ENCODE measurements around the gene MKI67.
A peak's percentile ranks its signal among the peaks of the same experiment; 100 is the strongest.
"Not testable (repeated sequence)": the region's sequence is repeated elsewhere in the genome, so short reads cannot be mapped to it uniquely, and the experiment has no call there.

Gene MKI67

DNA sequence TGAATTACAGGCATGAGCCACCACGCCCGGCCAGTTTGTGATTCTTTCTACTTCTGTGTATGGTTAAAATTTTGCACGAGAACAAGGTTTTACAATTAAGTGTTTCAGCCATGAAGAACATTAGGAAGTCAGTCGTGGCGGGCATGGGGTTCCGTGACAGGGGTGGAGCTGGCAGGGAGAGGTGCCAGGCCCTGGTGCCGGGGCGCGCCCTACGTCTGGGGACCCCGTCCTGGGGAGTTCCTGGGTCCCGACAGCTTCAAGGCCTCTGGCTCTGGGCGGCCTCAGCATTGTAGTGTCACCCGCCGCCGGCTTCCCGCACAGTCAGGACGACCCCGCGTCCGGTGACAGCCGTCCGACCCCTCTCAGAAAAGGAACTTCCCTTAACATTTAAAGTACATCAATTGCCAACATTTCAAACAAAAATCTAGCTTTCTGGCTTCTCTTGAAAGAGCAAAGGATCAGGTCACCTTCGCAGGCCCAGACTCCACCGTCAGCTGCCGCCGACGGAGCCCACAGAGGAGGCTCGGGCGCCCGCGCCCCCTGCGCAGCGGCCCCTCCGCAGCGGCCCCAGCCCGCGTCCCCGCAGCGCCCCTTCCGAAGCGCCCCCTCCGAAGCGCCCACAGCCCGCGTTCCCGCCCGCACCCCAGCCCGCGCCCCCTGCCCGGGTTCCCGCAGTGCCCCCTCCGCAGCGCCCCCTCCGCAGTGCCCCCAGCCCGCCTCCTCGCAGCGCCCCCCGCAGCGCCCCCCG lies 23.2 kb upstream of the MKI67 start:
- no peak for DNase-seq

DNA sequence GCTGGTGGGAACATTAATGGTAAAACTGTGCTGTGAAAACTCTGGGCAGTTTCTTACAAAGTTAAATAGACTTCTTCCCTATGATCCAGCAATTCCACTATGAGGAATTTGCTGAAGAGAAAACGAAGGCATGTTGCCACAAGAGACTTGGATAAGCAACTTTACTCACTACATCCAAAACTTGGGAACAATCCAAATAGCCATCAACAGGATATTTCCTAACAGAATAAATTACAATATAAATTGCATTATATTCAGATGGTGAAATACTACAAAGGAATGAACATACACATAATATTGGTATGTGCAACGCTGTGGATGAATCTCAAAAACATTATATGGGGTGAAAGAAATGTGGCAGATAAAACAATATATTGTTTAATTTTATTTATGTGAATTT lies 21.4 kb upstream of the MKI67 start:
- no peak for DNase-seq

DNA sequence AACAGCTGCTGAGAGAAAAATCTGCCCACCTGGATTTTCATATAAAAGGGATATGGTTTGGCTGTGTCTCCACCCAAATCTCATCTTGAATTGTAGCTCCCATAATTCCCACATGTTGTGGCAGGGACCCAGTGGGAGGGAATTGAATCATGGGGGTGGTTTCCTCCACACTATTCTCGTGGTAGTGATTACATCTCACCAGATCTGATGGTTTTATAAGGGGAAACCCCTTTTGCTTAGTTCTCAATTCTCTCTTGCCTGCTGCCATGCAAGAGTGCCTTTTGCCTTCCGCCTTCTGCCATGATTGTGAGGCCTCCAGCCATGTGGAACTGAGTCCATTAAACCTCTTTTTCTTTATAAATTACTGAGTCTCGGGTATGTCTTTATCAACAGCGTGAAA lies 20.8 kb upstream of the MKI67 start:
- no peak for DNase-seq

DNA sequence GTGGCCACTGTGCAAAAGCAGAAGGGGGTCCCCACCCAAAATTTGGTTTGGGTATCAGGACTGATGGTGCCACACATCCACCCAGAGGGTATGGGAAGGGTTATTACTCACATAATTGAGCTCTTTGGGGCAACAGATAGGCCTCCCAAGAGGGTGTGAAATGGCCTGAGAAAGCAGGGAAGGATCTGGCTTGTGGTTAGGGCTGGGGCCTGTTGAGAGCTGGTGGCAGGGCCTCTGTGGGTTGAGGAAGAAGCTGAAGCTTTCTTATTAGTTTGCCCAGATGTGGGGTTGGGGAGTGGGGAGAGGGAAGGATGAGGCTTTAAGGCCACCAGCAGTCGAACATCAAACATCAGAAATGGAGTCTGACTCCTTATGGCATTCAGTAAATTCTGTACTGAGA lies 18.3 kb upstream of the MKI67 start:
- DNase-seq: peak; percentile 87

DNA sequence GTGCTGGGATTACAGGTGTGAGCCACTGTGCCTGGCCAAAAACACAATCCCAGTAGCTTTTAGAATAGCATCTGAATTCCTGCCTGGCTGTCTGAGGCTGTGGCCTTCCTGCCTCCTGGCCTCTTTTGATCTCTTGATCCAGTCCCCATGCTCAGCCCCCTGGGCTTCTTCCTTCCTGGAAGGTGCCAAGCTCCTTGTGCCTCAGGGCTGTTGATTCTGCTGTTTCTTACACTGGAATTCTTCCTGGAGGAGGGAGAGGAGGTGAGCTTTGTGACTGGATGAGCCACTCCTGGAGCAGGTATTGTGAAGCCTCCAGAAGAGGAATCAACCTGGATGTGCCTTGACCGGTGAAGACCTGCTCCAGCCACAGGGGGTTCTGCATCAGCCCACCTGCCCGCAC lies 17.3 kb upstream of the MKI67 start:
- DNase-seq: no peak

DNA sequence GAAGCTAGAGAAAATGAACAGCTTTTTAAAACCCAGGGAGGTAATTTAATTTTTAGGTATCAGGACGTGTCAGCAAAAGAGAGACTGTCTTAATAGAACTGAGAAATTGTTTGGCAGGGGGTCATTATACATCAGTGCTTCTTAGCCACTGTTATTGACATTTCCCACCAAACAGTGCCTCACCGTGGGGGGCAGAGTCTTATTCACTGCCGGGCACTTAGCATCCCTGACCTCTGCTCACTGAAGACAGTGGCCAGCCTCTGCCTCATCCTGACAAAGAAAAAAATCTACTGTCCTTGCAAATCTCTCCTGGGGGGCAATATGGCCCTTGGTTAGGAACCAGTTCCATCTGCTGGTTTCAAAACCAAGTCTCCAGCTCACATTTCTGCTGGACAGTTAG lies 14.2 kb upstream of the MKI67 start:
- no peak for DNase-seq

DNA sequence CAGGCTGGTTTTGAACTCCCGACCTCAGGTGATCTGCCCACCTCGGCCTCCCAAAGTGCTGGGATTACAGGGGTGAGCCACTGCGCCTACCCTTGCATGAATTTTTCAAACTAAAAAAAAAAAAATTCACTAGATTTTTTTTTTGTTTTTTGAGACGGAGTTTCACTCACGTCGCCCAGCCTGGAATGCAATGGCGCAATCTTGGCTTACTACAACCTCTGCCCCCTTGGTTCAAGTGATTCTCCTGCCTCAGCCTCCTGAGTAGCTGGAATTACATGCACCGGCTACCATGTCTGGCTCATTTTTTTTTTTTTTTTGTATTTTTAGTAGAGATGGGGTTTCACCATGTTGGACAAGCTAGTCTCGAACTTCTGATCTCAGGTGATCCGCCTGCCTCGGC lies 12.2 kb upstream of the MKI67 start:
- DNase-seq: not testable (repeated sequence)

DNA sequence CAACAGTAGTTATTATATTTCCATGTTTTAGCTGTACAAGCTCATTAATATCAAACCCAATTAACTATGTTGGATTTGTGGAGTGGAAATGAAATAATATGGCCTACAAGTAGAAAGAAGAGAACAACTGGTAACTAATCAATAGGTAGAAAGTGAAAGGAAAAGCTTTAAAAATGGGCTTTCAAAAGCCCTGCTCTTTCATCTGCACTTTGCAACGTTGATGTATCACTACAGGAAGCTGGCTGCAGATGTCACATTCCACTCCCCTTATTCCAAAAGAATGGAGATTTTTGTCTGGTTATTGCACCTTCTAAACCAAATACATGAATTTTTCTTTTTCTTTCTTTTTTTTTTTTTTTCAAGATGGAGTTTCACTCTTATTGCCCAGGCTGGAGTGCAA lies 11.7 kb upstream of the MKI67 start:
- DNase-seq: no peak

DNA sequence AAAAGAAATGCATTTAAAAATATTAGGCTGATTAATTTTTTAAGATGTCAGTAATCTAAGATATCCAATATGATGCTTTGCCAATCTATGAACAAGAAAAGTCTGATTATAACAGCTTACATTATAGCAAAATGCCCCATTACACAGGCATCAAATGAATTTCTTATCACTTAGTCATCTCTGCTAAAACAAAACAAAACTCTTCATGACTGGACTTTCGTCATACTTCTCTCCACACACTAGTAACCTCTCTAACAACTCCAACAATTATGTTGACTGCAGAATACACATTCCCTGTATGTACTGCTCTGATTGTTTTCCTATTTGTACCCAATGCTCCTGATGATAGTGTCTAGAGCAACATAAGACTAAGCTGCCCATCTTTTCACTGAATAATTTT lies 3.8 kb upstream of the MKI67 start:
- peak; percentile 17 for DNase-seq

DNA sequence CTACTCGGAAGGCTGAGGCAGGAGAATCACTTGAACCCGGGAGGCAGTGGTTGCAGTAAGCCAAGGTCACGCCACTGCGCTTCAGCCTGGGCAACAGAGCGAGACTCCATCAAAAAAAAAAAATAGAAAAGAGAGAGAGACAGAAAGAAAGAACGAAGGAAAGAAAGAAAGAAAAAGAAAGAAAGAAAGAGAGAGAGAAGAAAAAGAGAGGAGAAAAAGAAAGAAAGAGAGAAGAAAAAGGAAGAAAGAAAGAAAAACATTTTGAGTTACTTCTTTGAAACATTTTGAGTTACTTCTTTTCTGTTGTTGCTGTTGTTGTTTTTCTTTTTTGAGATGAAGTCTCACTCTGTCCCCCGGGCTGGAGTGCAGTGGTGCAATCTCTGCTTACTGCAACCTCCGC lies 2.4 kb upstream of the MKI67 start:
- no peak for DNase-seq

DNA sequence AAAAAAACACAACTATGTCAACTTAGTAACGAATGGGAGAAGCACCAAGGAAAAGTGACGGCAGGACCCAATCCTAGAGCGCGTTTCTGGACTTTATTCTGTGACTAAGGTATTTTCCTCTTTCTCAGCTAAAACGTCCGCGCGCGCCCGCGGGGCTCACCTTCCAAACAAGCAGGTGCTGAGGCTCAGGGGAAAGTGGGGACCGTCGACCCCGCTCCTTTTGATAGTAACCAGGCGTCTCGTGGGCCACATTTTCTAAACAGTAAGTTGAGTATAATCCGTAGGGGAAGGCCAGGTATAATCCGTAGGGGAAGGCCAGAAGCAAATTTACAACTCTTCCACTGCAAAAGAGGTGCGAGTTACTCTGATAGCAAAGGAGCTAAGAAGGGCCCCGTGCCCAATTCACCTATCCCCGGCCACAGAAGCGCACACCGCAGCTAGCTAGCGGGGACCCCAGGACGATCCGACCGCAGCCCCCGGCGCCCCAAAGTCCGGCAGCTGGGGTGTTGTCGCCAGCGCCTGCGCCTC lies 743 bp downstream of the MKI67 start:
- DNase-seq: no peak

DNA sequence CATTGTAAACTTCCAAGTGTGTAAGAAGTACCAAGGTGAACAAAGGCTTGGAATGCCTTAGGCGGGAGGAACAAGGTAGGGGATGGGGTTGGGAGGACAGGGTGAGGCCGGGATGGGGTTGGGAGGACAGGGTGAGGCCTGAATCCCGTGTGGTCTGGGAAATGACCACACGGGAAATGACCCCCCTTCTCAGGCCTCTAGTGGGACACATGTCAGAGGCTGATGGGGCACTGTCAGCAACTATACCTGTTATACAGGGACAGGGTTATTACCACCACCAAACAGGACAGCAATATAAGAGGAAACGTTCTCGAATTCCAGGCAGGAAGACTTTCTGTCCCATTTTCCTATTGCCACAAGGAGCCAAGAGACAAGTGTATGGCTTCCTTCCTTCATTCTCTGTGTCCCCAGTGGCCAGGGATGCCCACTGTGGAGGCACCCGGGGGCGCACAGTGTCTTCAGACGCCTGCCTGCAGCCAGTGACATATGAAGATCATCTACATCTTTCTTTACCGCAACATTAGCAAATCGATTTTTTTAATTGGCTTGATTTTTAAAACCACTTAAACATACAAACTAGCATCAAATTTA lies 1.3 kb downstream of the MKI67 start:
- DNase-seq: no peak

DNA sequence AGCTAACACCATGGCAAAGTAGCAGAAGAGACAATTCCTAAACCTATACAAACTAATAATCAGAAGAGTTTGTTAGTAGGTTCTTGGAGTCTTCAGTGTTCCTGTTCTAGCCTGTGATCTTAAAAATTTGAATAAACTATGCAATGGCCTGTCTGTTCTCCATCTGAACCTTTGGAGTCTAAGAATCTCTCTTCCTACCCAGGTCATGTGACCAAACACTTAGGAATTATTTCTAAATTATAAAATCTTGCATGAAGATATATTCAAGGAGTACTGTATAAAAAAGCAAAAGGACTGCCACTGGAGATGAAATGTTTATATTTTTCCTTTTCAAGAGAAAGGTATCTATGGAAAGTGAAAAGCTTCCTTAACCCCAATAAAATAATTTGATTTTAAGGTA lies 2.4 kb downstream of the MKI67 start:
- no peak for DNase-seq

DNA sequence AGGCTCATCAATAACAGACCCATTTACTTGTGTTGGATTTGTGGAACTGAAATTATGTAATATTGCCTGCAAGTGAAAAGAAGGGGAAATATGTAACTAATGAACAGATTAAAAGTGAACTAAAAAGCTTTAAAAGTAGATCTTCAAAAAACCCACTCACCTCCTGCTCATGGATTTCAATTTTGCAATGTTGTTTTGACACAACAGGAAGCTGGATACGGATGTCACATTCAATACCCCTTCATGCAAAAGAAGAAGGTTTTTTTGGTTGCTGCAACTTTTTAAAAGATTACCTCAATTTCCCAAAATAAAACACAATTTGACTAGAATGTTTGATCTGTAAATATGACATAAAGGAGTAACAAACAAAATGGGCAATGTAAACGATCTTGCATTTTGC lies 3.3 kb downstream of the MKI67 start:
- DNase-seq: peak; percentile 36

DNA sequence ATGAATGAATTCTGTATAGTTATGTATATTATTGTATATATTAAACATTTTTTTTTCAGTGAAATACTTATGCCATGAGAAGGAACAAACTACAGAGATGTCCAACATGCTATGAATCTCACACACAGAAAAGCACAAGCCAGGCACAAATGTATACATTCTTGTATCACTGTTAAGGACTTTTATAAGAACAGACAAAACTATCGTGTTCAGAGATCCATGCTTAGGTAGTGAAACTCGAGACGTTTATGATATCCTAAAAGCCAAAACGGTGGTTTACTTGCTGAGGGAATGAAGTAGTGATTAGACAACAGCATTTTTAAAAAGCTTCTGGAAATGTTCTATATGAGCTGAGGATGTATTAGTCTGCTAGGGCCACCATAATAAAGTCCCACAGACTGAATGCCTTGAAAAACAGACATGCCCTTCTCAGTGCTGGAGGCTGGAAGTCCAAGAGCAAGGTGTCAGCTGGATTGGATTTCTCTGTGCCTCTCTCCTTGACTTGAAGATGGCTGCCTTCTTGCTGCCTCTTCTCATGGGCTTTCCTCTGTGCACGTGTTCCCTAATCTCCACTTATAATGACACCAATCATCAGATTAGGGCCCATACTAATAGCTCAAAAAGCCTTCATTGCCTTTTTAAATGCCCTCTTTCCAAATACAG lies 4.3 kb downstream of the MKI67 start:
- DNase-seq: no peak

DNA sequence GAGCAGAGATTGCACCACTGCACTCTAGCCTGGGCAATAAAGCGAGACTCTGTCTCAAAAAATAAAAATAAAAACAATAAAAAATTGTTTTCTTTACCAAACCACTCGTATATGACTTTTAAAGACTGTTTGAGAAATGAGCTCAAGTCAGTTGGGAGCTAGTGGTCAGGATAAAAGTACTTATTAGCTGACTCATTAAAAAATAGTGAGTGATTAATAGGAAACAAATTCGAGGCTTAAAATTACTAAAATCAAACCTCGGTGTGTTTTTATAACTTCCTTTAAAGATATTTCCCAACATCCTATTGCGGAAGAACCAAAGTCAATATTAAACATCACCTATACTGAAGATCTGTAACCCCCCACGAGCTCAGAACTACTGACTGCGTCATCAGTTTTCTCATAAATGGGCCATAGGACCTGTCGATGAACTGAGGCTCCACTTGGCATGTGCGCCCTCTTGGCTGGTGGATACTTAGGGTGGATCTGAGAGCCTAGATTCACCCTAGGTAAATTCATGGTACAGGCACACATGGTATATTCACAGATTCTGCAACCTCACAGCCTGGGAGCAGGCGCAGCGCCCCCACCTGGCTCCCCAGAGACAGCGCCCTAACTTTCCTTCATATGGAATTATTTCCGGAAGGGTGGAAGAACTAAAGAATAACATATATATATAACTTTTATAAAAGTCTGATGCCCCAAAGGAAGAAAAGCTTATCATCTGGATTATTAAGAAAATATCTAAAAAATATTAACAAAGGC lies 9.2 kb downstream of the MKI67 start:
- no peak for DNase-seq

DNA sequence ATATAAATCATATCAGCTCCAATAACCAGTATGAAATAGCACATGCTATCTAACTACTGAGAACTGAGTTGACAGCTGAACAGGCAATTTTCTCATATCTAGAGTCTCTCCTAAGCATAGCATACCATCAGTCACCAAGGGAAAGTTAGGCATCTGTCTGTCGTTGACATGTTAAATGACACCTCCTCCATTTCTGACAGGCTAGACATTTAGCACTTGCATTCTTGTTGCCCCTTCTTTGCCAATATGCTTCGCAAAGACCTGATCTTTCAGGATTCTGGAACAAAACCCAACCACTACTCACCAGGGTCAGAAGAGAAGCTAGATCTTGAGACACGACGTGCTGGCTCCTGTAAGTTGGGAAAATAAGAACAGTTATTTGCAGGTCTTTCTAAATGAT lies 10.0 kb downstream of the MKI67 start:
- no peak for DNase-seq

DNA sequence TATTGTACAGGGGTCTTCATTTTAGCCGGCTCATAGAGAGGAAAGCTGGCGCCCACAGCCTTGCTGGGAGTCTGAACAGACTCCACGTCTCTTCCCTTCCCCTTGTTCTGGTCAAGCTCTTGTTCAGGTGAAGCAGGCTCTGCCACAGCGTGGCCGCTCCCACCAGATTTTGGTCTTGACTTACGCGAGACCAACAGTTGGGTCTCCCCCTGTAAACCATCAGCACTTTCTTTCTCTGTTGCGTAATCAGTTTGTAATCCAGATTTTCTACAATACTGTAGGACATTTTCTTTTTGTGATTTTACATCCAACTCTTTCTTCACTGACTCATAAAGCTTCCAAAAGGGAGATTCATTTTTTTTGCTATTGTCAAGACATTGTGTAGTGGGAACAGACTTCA lies 10.9 kb downstream of the MKI67 start:
- DNase-seq: no peak

DNA sequence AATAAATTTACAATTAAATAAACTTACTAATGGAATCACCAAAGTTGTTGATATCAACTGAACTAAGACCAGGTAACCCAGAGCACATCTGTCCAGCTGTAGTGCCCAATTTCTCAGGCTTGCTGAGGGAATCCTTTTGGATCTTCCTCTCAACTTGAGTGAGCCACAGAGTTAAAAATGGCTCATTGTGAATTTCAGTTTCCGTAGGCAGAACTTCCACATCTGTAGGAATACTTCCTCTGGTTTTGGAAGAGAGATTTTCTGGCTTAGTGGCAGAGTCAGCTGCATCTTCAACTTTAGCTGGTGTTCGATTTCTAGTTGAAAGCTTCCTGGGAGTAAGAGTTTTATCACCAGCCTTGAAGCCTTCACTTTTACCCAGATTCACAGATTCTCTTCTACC lies 11.3 kb downstream of the MKI67 start:
- no peak for DNase-seq

DNA sequence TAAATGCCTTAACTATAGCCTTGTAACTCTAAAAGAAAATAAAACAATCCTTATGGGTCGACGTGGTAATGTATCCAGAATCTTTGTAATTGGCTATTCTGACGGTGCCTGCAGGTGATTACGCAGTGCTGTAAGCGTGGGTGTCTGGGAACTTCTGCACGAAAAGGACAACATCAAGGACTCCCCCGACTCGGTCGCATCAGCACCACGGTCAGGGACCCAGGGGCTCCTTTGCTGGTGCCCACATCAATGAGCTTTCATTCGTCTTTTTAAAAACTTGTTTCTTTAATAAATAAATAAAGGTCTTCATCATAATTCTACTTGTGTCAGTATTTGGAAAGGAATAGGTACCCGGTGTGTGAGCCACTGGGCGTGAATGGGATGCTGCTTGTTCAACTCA lies 13.2 kb downstream of the MKI67 start:
- DNase-seq: no peak

DNA sequence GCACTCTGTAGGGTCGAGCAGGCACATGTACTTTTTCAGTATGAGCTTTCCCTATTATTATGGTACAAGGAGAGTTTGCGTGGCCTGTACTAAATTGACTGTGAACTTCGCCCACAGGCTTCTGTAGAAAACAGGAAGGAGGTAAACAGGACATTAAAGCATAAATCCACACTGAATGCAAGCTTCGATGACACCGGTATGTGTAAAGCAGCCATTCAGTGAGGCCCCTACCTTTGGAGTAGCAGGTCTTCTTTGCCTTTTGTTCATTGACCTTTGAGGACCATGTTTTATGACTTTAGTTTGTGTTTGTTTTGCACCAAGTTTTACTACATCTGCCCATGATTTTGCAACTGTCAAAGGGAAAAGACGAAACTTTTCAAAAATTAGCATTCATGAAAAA lies 14.5 kb downstream of the MKI67 start:
- DNase-seq: no peak

DNA sequence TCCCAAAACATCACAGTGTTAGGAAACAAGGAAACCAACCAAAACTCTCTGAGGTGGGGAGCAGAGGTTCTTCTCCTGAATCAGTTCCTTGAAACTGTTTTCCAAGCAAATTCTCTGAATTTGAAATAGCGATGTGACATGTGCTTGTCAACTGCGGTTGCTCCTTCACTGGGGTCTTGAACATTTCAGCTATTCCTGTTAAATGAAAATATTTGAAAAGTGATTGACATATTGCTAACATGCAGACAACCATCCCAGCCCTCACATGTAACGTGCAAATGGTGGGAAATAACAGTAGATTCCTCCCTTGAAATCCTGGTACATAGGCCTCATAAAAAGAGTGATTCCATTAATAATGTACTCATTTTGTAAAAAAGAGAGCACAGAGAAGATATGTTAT lies 15.9 kb downstream of the MKI67 start:
- DNase-seq: no peak

DNA sequence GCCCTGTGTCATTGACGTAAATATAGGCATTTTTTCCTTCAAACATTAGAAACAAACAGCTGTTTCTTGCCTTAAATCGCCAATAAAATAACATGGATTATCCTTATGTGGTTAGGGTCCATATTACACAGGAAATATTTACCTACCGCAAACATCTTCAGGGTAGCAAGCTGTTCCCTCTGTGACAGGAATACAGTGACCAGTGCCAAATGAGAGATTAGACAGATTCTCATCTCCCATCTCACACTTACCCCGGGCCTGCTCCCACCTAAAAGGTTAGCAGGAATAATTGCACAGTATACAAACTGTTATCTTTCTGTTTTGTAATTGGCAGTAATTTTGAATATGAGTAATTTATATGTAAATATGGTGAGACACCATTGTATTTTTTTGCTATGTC lies 16.5 kb downstream of the MKI67 start:
- DNase-seq: no peak

DNA sequence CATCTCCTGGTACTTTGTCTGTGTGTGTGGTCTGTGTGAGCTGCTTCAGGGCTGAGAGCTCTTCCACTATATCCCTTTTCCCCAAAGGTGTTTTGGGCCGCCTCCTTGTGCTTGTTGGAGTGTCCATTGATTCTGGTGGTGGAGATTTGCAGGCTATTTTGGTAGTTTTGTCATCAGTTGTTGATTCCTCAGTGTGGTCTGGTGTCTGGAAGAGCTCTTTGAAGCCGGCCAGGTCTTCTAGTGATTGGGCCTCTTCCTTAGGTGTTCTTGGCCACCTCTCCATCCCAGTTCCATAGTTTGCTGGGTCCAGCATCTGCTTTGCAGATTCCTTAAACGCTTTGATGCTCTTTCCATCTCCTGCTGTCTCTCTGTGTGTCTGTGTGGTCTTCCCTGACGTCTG lies 20.8 kb downstream of the MKI67 start:
- no peak for DNase-seq

All from MV-4-11 (cell line).